Measurements from ENCODE around the gene ZDHHC19.
"Not testable (repeated sequence)": the region's sequence is repeated elsewhere in the genome, so short reads cannot be mapped to it uniquely, and the experiment has no call there.

The ZDHHC19 gene, protein sequence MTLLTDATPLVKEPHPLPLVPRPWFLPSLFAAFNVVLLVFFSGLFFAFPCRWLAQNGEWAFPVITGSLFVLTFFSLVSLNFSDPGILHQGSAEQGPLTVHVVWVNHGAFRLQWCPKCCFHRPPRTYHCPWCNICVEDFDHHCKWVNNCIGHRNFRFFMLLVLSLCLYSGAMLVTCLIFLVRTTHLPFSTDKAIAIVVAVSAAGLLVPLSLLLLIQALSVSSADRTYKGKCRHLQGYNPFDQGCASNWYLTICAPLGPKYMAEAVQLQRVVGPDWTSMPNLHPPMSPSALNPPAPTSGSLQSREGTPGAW

GRCh38 chr3:196210673-196211556 lies at the start of gene ZDHHC19:
ZDHHC19 (minus strand) TSS chr3:196211400; CDS start chr3:196211315, 85 bp downstream.
- no peak for DNase-seq

DNA sequence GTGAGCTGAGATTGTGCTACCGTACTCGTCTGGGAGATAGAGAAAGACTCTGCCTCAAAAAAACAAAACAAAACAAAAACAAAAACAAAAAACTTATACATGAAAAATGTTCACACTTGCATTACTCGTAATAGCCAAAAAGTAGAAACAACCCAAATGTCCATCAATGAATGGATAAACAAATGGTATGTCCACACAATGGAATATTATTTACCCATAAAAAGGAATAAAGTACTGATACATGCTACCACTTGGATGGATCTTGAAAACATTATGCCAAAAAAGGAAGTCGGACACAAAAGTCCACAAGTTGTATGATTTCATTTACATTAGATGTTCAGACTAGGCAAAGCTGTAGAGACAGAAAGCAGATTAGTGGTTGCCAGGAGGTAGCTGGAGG lies 49.6 kb upstream of the ZDHHC19 start:
- no peak for DNase-seq

- DNase-seq = no peak
These were observed 44.6 kb upstream of the ZDHHC19 start for GRCh38 chr3:196255776-196256175.

GRCh38 chr3:196254376-196255283 lies 43.4 kb upstream of the ZDHHC19 start:
- no peak for DNase-seq

DNA sequence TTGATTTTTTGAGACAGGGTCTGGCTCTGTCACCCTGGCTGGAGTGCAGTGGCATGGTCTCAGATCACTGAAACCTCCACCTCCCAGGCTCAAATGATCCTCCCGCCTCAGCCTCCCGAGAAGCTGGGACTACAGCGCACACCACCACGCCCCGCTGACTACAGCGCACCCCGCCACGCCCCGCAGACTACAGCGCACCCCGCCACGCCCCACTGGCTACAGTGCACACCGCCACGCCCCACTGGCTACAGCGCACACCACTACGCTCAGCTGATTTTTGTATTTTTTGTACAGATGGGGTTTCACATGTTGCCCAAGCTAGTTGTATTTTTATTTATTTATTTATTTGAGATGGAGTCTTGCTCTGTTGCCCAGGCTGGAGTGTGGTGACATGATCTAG lies 40.7 kb upstream of the ZDHHC19 start:
- no peak for DNase-seq

GRCh38 chr3:196246612-196247308 lies 35.6 kb upstream of the ZDHHC19 start:
- no peak for DNase-seq

- not testable (repeated sequence) for DNase-seq
These were observed 33.0 kb upstream of the ZDHHC19 start for GRCh38 chr3:196244166-196244565.

DNA sequence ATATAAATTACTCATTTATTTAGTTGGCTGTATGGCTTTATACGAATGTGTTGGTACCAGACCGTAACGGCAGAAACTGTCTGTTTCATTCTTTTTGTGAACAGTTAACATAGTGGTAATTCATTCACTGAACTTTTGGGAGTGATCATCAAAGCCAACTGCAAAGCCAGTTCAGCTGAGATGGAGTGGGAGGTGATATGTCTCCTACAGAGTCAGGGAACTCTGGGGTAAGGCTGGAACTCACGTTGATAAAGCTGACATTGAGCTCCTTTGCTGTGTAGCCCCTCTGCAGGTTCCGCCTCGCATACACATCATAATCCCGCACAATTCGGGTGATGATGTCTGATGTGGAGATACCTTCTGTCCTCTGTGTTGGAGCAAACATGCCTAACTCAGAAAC lies 30.5 kb upstream of the ZDHHC19 start:
- no peak for DNase-seq

DNA sequence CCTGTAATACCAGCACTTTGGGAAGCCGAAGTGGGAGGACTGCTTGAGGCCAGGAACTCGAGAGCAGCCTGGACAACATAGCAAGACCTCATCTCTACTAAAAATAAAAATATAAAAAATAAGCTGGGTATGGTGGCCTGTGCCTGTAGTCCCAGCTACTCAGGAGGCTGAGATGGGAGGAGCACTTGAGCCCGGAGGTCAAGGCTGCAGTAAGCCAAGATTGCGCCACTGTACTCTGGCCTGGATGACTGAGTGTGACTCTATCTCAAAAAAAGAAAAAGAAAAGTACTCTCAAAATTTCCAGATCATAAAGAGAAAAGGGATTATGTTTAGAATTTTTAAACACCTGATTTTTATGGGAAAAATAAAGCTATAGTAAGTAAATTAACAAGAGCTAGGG lies 29.2 kb upstream of the ZDHHC19 start:
- DNase-seq = no peak

GRCh38 chr3:196238612-196239560 lies 27.7 kb upstream of the ZDHHC19 start:
- no peak for DNase-seq

- no peak for DNase-seq
These were observed 26.0 kb upstream of the ZDHHC19 start for GRCh38 chr3:196237203-196237602.

- DNase-seq = no peak
These were observed 25.0 kb upstream of the ZDHHC19 start for GRCh38 chr3:196236223-196236622.

GRCh38 chr3:196235452-196236122 lies 24.4 kb upstream of the ZDHHC19 start:
- DNase-seq = no peak

- DNase-seq = no peak
These were observed 21.7 kb upstream of the ZDHHC19 start for GRCh38 chr3:196232882-196233251.

DNA sequence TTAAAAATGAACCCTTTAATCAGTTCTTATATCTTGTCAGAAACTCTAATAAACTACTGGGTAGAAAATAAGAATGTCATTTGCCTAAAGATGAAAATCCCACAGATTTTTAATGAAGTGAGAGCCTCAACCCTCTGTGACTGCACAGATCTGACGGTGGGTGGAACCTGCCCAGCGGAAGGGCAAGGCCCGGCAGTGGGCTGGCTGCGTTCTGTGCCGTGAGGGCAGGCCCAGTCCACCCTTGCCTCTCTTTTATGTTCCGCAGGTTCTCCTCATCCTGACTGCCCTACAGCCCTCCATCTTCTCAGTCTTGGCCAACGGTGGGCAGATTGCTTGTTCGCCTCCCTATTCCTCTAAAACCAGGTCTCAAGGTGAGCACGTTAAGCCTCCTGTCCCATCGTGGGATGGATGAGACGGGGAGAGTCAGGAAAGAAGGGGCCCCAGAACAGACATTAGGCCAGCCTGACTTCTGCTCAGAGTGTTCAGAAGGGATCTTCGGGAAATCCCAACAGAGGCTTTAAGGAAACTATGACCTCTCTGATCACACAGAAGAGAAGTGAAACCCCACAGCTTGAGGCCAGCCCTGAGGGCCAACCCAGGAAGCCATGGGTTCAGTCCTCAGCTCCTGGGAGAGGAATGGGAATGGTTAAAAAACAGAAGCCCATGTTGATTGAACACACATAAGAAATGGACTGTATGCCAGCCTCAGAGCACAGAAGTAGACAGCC lies 21.1 kb upstream of the ZDHHC19 start:
- DNase-seq = no peak

GRCh38 chr3:196227629-196228493 lies 16.7 kb upstream of the ZDHHC19 start:
- DNase-seq = no peak

DNA sequence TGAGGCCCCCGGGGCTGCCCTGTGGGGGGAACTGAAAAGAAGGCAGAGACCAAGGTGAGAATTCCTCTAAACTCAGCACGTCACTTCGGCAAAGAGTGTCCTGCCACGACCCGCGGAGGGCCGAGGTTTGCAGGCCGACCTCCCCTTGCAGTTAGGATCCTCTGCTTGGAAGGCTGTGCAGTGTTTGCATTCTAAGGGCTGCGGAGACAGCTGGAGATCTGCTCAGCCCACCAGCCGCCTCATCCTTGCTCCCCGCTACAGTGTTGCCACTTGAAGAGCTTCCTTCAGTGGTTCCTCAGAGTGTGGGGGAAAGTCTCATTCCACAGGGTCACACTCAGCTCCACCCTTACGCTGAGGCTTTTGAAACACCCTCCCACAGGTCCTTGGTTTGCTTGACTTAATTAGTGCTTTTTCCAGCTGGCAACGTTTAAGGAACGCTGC lies 15.9 kb upstream of the ZDHHC19 start:
- no peak for DNase-seq

DNA sequence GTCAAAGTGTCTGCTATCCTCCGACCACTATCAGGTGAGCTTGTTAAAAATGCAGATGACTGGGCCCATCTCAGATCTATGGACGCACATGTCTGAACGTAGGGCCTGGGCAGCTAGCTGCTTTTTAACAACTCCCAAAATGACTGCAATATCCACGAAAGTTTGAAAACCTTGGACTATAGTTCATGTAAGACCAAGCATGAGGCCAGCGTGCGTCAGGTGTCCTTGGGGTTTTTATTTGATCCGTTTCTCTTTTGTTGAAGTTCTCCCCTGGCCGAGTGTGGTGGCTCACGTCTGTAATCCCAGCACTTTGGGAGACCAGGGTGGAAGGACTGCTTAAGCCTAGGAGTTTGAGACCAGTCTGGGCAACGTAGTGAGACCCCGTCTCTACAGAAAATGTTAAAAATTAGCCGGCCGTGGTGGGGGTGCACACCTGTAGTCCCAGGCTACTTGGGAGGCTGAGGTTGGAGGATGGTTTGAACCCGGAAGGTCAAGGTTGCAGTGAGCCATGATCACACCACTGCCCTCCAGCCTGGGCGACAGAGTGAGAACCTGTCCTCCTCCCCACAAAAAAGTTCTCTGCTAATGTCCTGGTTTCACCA lies 14.7 kb upstream of the ZDHHC19 start:
- no peak for DNase-seq
